Breast epithelium (tissue), 4 donors: ENCODE data around the gene CST6. TPM values are rescaled to one million over a fixed set of nuclear protein-coding genes. Genes with fewer than 3 reads are reported as not detected.
"Not testable (repeated sequence)": the region's sequence is repeated elsewhere in the genome, so short reads cannot be mapped to it uniquely, and the experiment has no call there.

Experiments
- DNase-seq, 2 donors: peaks; one replicate each; pipeline ENCODE4 v3.0.0-alpha.2; 2019; ENCODE audit warnings: low spot score in 2 of 2
- H3K27ac ChIP-seq, 2 donors: fragments of 200-600 bp; sonication (generic) in 1 of 2; one replicate each; pipeline ENCODE4 v1.5.1; 2016 to 2019; ENCODE audit warnings: mild to moderate bottlenecking in 1 of 2
- H3K27me3 ChIP-seq, 2 donors: fragments of 200-600 bp; sonication (generic) in 1 of 2; one replicate each; pipeline versions ENCODE4 v1.5.1 to v1.6.0; 2017 to 2019; ENCODE audit warnings: control low read depth in 1 of 2, mild to moderate bottlenecking in 1 of 2
- H3K36me3 ChIP-seq: fragments of 200-600 bp; one replicate; pipeline ENCODE4 v1.5.1; 2019
- H3K4me1 ChIP-seq, 2 donors: fragments of 200-600 bp; sonication (generic); one replicate each; pipeline ENCODE4 v1.5.1; 2016 to 2019; ENCODE audit warnings: control low read depth in 1 of 2
- H3K4me3 ChIP-seq, 3 donors: fragments of 200-600 bp; sonication (generic); 1 replicate in 2 of 3; 2 replicates in 1 of 3; pipeline ENCODE4 v1.5.1; 2016 to 2019; ENCODE audit warnings: mild to moderate bottlenecking in 3 of 3, moderate library complexity in 2 of 3
- H3K9me3 ChIP-seq, 2 donors: fragments of 200-600 bp; sonication (generic) in 1 of 2; one replicate each; pipeline ENCODE4 v1.5.1; 2016 to 2019; ENCODE audit warnings: control low read depth in 1 of 2
- CTCF ChIP-seq, 3 donors: fragments of 450-650 bp; IDR thresholded peaks; one replicate each; pipeline ENCODE4 v1.5.1; 2016 to 2017; ENCODE audit warnings: antibody characterized with exemption in 3 of 3, mild to moderate bottlenecking in 3 of 3, moderate library complexity in 3 of 3
- POLR2A ChIP-seq: fragments of 450-650 bp; IDR thresholded peaks from one replicate; pipeline ENCODE4 v1.6.1; 2016; ENCODE audit warnings: antibody characterized with exemption, mild to moderate bottlenecking, moderate library complexity
- POLR2AphosphoS5 ChIP-seq, 3 donors: sonication (generic); formaldehyde crosslinking; IDR thresholded peaks; one replicate each; pipeline ENCODE4 v1.6.1; 2017; ENCODE audit warnings: antibody characterized with exemption in 3 of 3
- intact Hi-C: fragments of 100-400 bp; cut with DNase I; formaldehyde crosslinking; loops from one replicate; pipeline ENCODE4 v1.15.1; 2023; ENCODE audit warnings: low total_unique reads
- total RNA-seq, 3 donors: library from RNA; depleted of rRNA; stranded (reverse); fragments of >200 nt; gene quantifications; one replicate each; pipeline ENCODE4 v1.1.0, GENCODE V29; 2016

The CST6 gene
- total RNA-seq, 3 donors from 2014 or later, result 0.59 to 0.98 TPM; not detected in 1

- intact Hi-C loops, result no loop called here
- no peak for TF ChIP-seq POLR2A
- no peak for TF ChIP-seq CTCF (IDR thresholded peaks at IDR 0.05)
- no peak for TF ChIP-seq POLR2AphosphoS5 (IDR thresholded peaks at IDR 0.05)
- no peak for DNase-seq
- peaks cover 0 to 6% of the 10 kb centered on the region in 2 donors for H3K27me3 ChIP-seq
- no peaks in the 10 kb centered on the region for H3K36me3 ChIP-seq
- peaks cover 0 to 10% of the 10 kb centered on the region in 2 donors for H3K4me1 ChIP-seq
- H3K9me3 ChIP-seq, result no peaks in the 10 kb centered on the region
- H3K4me3 ChIP-seq, result no peak overlapping the region
- H3K27ac ChIP-seq, result peak overlapping the region in 1 of 2 donors; percentile 52
These were observed 3.2 kb upstream of the CST6 start for GRCh38 chr11:66008468-66009101.

GRCh38 chr11:66010036-66010435 is 1.8 kb upstream of the CST6 start:
- H3K4me1 ChIP-seq, H3K27me3 ChIP-seq, H3K4me3 ChIP-seq, H3K9me3 ChIP-seq, H3K36me3 ChIP-seq, H3K27ac ChIP-seq, intact Hi-C loops, DNase-seq: not testable (repeated sequence)

- intact Hi-C loops, result no loop called here
- H3K27me3 ChIP-seq, result peaks cover 0 to 6% of the 10 kb centered on the region in 2 donors
- no peaks in the 10 kb centered on the region for H3K9me3 ChIP-seq
- no peak for TF ChIP-seq CTCF (IDR thresholded peaks at IDR 0.05)
- no peak for TF ChIP-seq POLR2A
- no peak for TF ChIP-seq POLR2AphosphoS5 (IDR thresholded peaks at IDR 0.05)
- H3K4me3 ChIP-seq, result peak overlapping the region in 2 of 3 donors; percentile 38 to 68
- H3K4me1 ChIP-seq, result peaks cover 0 to 9% of the 10 kb centered on the region in 2 donors
- no peaks in the 10 kb centered on the region for H3K36me3 ChIP-seq
- peak overlapping the region; percentile 70 to 71 for H3K27ac ChIP-seq
- peak in 1 of 2 donors; percentile 87 for DNase-seq
These were observed 496 bp upstream of the CST6 start for GRCh38 chr11:66011239-66011784.

GRCh38 chr11:66012371-66012945 is 650 bp downstream of the CST6 start:
- H3K9me3 ChIP-seq, result no peaks in the 10 kb centered on the region
- no peaks in the 10 kb centered on the region for H3K36me3 ChIP-seq
- peak overlapping the region in 2 of 3 donors; percentile 38 to 68 for H3K4me3 ChIP-seq
- H3K27me3 ChIP-seq, result peaks cover 0 to 6% of the 10 kb centered on the region in 2 donors
- DNase-seq, result no peak
- no peak for TF ChIP-seq CTCF (IDR thresholded peaks at IDR 0.05)
- TF ChIP-seq POLR2A, result no peak
- TF ChIP-seq POLR2AphosphoS5 (IDR thresholded peaks at IDR 0.05), result no peak
- H3K4me1 ChIP-seq, result peaks cover 0 to 9% of the 10 kb centered on the region in 2 donors
- intact Hi-C loops, result no loop called here
- peak overlapping the region in 1 of 2 donors; percentile 45 for H3K27ac ChIP-seq

GRCh38 chr11:66012946-66013761 is 1.3 kb downstream of the CST6 start:
- Histone ChIP-seq H3K27me3 (peaks cover 0 to 6% of the 10 kb centered on the region in 2 donors), H3K4me1 (peaks cover 0 to 9% of the 10 kb centered on the region in 2 donors), H3K36me3 (no peaks in the 10 kb centered on the region), H3K9me3 (no peaks in the 10 kb centered on the region), H3K27ac (peak overlapping the region in 1 of 2 donors; percentile 45), H3K4me3 (peak overlapping the region in 1 of 3 donors; percentile 15)
- TF ChIP-seq POLR2A, result no peak
- TF ChIP-seq CTCF (IDR thresholded peaks at IDR 0.05), result no peak
- TF ChIP-seq POLR2AphosphoS5 (IDR thresholded peaks at IDR 0.05), result peak in 1 of 3 donors; percentile 50
- intact Hi-C loops, result no loop called here
- peak in 1 of 2 donors; percentile 72 for DNase-seq
